ENCODE results near the gene AP3S2.

The AP3S2 gene

DNA sequence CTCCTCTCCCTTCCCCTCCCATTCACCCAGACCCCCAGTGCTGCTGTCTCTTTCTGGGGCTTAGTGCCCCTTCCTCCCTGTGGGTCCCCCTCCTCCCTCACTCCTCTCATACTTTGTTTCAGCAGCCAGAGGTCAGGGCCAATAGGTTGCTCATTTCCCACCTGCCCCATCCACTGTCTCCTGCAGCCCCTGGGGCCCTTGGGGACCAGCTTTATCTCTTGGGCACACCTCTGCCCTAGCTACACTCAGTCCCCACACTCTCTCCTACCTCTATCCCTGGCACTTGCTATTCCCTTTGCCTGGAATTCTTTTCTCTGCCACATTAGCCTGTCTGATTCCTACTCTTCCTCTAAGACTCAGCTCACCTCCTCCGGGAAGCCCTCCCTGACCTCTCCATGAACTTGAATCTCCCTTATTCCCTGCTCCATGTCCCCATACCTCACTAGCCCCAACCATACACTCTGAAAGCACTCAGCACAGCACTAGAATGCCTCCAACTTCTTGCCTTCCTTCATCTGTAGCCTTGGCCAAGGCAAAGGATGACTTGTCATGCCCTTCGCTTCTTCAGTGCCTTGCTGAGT lies 93.8 kb downstream of the AP3S2 start:
- Histone ChIP-seq H3K4me1 (ENCODE audit: low read length) (no peaks in the 10 kb centered on the region), H3K9ac (ENCODE audit: low read length) (no peak overlapping the region), H3K36me3 (replicated peaks; ENCODE audit: insufficient read depth, low read length) (no peaks in the 10 kb centered on the region), H3F3A (ENCODE audit: insufficient read depth, low read length) (no peaks in the 10 kb centered on the region), H3K4me2 (ENCODE audit: low read depth, low read length) (no peak overlapping the region), H3K27me3 (replicated peaks; ENCODE audit: insufficient read depth, low read length) (no peaks in the 10 kb centered on the region), H2AFZ (ENCODE audit: low read length) (no peak overlapping the region), H3K79me2 (ENCODE audit: low read length) (no peaks in the 10 kb centered on the region), H3K9me2 (replicated peaks; ENCODE audit: insufficient read depth, low read length) (no peaks in the 10 kb centered on the region), H3K9me3 (replicated peaks; ENCODE audit: insufficient read depth, low read length) (no peaks in the 10 kb centered on the region), H4K20me1 (ENCODE audit: insufficient read depth, low read length) (no peaks in the 10 kb centered on the region), H3K4me3 (ENCODE audit: low read length) (no peak overlapping the region), H3K27ac (ENCODE audit: low read length) (no peak overlapping the region)
- TF ChIP-seq, protein P1, sequence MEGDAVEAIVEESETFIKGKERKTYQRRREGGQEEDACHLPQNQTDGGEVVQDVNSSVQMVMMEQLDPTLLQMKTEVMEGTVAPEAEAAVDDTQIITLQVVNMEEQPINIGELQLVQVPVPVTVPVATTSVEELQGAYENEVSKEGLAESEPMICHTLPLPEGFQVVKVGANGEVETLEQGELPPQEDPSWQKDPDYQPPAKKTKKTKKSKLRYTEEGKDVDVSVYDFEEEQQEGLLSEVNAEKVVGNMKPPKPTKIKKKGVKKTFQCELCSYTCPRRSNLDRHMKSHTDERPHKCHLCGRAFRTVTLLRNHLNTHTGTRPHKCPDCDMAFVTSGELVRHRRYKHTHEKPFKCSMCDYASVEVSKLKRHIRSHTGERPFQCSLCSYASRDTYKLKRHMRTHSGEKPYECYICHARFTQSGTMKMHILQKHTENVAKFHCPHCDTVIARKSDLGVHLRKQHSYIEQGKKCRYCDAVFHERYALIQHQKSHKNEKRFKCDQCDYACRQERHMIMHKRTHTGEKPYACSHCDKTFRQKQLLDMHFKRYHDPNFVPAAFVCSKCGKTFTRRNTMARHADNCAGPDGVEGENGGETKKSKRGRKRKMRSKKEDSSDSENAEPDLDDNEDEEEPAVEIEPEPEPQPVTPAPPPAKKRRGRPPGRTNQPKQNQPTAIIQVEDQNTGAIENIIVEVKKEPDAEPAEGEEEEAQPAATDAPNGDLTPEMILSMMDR (IDR thresholded peaks at IDR 0.05; ENCODE audit: low read length) = no peak
- TF ChIP-seq EZH2phosphoT487 (IDR thresholded peaks at IDR 0.05; ENCODE audit: low read length) = no peak
- no peak for TF ChIP-seq EZH2 (optimal IDR thresholded peaks at IDR 0.05; ENCODE audit: low read depth, low read length)
- no peak for DNase-seq

DNA sequence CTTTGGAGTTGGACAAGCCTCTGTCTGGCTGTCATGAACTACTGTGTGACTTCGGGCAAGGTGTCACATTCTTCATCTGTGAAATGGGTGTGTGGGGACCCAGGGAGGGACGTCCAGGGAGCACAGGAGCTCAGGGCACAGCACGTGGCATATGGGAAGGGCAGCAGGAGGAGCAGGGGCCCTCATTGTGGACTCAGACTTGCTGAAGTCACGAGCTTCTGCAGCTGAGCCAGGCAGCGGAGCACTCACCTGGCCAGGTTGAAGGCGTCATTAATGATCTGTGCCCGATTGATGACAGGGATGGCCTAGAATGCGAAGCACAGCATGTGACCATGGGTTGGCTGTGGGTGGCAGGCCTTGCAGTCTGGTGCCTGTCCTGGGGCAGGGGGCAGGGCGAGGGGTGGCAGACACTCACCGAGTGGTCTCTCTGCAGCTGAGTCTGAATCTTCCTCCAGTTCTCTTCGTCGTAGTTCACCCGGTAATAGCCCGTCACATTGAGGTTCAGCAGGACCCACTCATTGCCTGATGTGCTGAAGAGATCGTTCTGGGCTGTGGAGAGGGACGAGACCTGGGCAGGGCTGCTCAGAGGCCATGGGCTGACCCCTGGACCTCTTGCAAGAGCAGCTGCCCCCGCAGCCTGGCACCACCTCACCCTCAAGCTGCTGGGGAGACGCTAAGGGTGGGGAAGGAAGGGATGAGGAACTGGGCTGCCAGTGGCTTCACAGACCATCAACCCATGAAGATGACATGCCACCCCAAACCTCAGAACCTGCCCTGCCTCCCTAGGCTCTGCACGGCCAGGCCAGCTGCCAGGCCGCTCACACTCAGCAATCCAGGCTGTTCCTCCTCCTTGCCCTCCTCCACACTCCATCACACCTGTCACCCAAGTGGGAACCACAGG lies 94.5 kb downstream of the AP3S2 start:
- Histone ChIP-seq H3K4me3 (ENCODE audit: low read length) (no peak overlapping the region), H3K9me2 (replicated peaks; ENCODE audit: insufficient read depth, low read length) (no peaks in the 10 kb centered on the region), H3K79me2 (ENCODE audit: low read length) (no peaks in the 10 kb centered on the region), H2AFZ (ENCODE audit: low read length) (no peak overlapping the region), H3K36me3 (replicated peaks; ENCODE audit: insufficient read depth, low read length) (no peaks in the 10 kb centered on the region), H3K4me2 (ENCODE audit: low read depth, low read length) (no peak overlapping the region), H3K27me3 (replicated peaks; ENCODE audit: insufficient read depth, low read length) (no peaks in the 10 kb centered on the region), H3K27ac (ENCODE audit: low read length) (no peak overlapping the region), H3K4me1 (ENCODE audit: low read length) (no peaks in the 10 kb centered on the region), H3F3A (ENCODE audit: insufficient read depth, low read length) (no peaks in the 10 kb centered on the region), H3K9me3 (replicated peaks; ENCODE audit: insufficient read depth, low read length) (no peaks in the 10 kb centered on the region), H4K20me1 (ENCODE audit: insufficient read depth, low read length) (no peaks in the 10 kb centered on the region), H3K9ac (ENCODE audit: low read length) (no peak overlapping the region)
- TF ChIP-seq, protein P1 (IDR thresholded peaks at IDR 0.05; ENCODE audit: low read length) = no peak
- TF ChIP-seq EZH2phosphoT487 (IDR thresholded peaks at IDR 0.05; ENCODE audit: low read length) (no peak), EZH2 (optimal IDR thresholded peaks at IDR 0.05; ENCODE audit: low read depth, low read length) (no peak)
- DNase-seq = no peak

DNA sequence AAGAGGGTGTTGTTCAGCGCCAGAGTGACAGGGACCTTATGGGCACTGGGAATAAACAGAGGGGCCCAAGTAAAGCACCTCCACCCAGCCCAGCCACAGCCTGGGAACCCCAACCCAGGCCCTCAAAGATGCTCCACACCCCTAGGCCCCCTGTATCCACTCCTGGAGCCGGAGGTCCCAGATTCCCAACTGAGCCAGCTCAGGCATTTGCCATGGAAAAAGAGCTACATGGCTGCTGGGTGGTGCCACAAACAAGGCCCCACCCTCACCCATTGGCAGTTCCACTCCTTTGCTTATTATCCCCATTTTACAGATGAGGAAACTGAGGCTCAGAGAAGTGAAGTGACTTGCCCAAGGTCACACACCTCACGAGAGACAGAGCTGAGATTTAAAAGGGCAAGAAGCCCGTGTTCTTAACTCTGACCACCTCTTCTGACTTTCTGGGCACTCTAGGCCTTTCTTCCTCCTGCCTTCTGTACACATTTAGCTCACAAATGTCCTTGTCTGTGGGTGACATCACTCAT lies 96.1 kb downstream of the AP3S2 start:
- no peak for DNase-seq
- Histone ChIP-seq H3K9me3 (replicated peaks; ENCODE audit: insufficient read depth, low read length) (no peaks in the 10 kb centered on the region), H4K20me1 (ENCODE audit: insufficient read depth, low read length) (no peaks in the 10 kb centered on the region), H3K4me1 (ENCODE audit: low read length) (no peaks in the 10 kb centered on the region), H3K79me2 (ENCODE audit: low read length) (no peaks in the 10 kb centered on the region), H3K9ac (ENCODE audit: low read length) (no peak overlapping the region), H3K4me3 (ENCODE audit: low read length) (no peak overlapping the region), H3K36me3 (replicated peaks; ENCODE audit: insufficient read depth, low read length) (no peaks in the 10 kb centered on the region), H3K27me3 (replicated peaks; ENCODE audit: insufficient read depth, low read length) (no peaks in the 10 kb centered on the region), H3F3A (ENCODE audit: insufficient read depth, low read length) (no peaks in the 10 kb centered on the region), H2AFZ (ENCODE audit: low read length) (no peak overlapping the region), H3K27ac (ENCODE audit: low read length) (no peak overlapping the region), H3K9me2 (replicated peaks; ENCODE audit: insufficient read depth, low read length) (no peaks in the 10 kb centered on the region), H3K4me2 (ENCODE audit: low read depth, low read length) (no peak overlapping the region)
- TF ChIP-seq EZH2phosphoT487 (IDR thresholded peaks at IDR 0.05; ENCODE audit: low read length) (no peak), EZH2 (optimal IDR thresholded peaks at IDR 0.05; ENCODE audit: low read depth, low read length) (no peak)
- TF ChIP-seq, protein P1 (IDR thresholded peaks at IDR 0.05; ENCODE audit: low read length) = no peak
